UCSD-AML1 (cell line): ENCODE measurements around the gene TMEM42.

Source experiments
- DNase-seq: peaks from one replicate; lab custom pipeline; 2025; ENCODE audit not compliant: unreplicated experiment; lab: John Stamatoyannopoulos, UW

TMEM42 gene

GRCh38 chr3:44906997-44907396, 45.3 kb downstream of the TMEM42 start:
- no peak for DNase-seq

- DNase-seq: no peak
These were observed 45.9 kb downstream of the TMEM42 start for GRCh38 chr3:44907612-44908011.

DNA sequence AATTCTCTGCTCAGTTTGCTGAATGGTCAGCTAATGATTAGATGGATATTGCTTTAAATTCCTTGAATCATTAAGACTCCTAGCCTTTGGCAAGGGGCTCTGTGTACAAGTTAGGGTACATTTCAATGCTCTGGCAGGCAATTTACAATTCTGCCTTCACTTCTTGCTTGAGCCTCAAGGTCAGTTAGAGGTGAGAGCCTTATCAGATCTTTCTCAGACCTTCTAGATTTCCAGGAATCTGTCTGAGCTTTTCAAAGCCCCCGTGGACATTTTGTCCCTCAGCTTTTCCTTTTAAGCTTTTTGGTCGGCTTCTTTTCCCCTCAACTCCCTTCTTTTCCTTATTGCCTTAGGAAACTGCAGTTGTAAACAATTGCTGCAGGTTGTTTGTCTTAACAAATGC, 47.4 kb downstream of the TMEM42 start:
- no peak for DNase-seq

GRCh38 chr3:44910693-44911092, 49.0 kb downstream of the TMEM42 start:
- DNase-seq: no peak

GRCh38 chr3:44913868-44914468, 52.3 kb downstream of the TMEM42 start:
- DNase-seq: peak; percentile 72

DNA sequence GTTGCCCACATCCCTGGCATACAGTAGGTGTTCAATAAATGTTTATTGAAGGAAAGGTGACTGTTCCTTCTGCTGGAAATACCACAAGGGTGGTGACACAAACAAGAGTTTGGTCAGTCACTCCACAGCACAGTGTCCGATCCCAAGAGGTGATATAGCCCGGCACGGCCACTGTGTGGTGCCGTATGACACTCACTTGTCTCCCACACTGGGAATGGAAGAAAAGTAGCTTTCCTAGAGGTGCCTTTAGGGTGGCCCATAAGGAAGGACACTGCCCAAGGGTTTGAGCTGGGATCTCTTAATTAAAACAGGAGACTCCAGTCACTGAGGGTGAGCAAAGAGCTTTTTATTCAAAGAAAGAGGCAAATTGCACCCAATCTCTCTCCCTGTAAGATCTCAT, 53.2 kb downstream of the TMEM42 start:
- peak; percentile 37 for DNase-seq
